HG03135 (cell line): Measurements from ENCODE around the gene TUB.

Experiments used
- ATAC-seq: cut with Tn5 transposase; IDR thresholded peaks from one replicate; pipeline ENCODE4 v1.9.1; 2021; ENCODE audit warnings: mild to moderate bottlenecking, moderate library complexity; ENCODE audit not compliant: unreplicated experiment

TUB gene

DNA sequence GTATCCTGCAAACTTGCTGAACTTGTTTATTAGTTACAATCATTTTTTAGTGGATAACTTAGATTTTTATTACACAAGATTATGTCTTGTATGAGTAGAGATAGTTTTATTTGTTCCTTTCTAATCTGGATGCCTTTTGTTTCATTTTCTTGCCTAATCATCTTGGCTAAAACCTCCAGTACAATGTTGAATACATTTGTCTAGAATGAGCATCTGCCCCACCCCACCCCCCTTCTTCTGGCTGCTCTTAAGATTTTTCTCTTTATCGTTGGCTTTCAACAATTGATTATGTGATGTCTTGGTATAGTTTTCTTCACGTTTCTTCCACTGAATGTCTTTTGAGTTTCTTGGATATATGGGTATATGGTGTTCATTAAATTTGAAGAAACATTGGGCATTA lies 37.3 kb upstream of the TUB start:
- no peak for ATAC-seq

GRCh38 chr11:8045839-8046238 lies 35.2 kb upstream of the TUB start:
- ATAC-seq, result no peak

- no peak for ATAC-seq
Measured at GRCh38 chr11:8047382-8047781, 33.6 kb upstream of the TUB start.

DNA sequence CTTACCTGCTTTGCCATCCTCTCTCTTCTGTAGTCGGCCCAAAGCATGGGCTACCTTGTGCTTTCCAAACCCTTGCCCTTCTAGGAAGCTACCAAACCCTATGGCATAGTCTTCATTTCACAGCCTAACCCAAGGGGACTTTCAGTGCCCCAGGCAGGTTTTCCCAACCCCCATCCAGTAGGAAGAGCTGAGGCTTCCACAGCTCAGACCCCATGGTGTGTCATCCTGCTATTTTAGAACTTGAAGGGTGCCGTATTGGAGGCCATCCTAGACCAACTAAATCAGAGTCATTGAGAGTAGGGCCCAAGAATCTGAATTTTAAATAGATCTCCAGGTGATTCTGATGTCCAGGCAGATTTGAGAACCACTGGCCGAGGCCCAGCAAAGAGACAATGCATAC lies 31.9 kb upstream of the TUB start:
- ATAC-seq, result no peak

- ATAC-seq, result no peak
Measured at GRCh38 chr11:8055091-8055835, 25.7 kb upstream of the TUB start.

DNA sequence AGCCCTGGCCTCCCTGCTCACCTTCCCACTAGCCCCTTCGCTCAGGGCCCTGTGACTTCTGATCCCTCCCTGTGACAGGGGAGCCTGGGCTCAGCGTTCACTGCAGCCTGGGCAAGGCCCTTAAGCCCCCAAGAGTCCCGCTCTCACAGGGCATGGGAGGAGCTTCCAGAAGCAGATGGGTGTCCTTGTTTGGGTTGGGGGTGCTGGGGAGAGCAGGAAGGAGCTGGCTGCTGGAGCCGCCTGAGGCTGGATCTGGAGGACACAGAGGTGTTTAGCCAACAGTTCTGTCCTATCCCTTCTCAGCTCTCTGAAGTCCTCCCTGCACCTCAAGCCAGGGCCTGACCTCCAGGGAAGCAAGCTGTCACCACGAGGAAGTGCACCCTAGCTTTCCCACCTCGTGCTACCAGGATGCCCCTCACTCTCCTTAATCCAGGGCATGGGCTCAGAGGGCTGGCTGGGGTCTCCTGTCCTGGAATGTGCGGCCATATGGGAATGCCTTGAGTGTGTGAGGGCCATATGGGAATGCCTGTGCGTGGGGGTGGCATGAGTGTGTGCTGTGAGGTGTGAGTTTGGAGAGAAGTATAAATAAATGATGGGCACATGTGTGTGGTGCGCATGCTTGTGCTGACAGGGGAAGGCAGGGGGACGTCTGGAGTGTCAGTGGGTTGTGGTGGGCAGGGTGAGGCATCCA lies 25.0 kb upstream of the TUB start:
- no peak for ATAC-seq

- no peak for ATAC-seq
Measured at GRCh38 chr11:8056810-8057463, 24.1 kb upstream of the TUB start.

- no peak for ATAC-seq
Measured at GRCh38 chr11:8058216-8058615, 22.8 kb upstream of the TUB start.

- ATAC-seq, result no peak
Measured at GRCh38 chr11:8059030-8059429, 22.0 kb upstream of the TUB start.

GRCh38 chr11:8059571-8060011 lies 21.4 kb upstream of the TUB start:
- no peak for ATAC-seq

GRCh38 chr11:8060146-8060719 lies 20.8 kb upstream of the TUB start:
- ATAC-seq, result no peak

- no peak for ATAC-seq
Measured at GRCh38 chr11:8060801-8061554, 20.0 kb upstream of the TUB start.

GRCh38 chr11:8061555-8062428 lies 19.2 kb upstream of the TUB start:
- ATAC-seq, result no peak

GRCh38 chr11:8062781-8063257 lies 18.2 kb upstream of the TUB start:
- no peak for ATAC-seq

DNA sequence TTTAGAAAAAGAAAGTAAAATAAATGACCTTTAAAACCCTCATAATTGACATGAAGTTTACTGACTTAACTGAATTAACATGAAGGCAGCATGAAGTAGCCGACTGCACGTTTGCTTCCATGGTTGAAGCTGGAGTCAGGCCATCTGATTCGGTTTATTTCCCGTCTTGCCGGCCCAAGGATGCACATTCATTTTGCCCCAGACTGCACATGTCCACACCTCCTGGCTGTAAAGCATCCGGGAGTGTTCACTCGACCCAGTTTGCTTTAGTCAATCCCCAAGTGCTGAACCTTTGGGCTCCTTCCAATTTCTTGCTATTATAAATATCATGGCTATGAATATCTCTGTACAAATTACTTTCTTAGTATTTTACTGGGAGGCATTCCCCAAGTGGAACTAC lies 17.7 kb upstream of the TUB start:
- no peak for ATAC-seq

DNA sequence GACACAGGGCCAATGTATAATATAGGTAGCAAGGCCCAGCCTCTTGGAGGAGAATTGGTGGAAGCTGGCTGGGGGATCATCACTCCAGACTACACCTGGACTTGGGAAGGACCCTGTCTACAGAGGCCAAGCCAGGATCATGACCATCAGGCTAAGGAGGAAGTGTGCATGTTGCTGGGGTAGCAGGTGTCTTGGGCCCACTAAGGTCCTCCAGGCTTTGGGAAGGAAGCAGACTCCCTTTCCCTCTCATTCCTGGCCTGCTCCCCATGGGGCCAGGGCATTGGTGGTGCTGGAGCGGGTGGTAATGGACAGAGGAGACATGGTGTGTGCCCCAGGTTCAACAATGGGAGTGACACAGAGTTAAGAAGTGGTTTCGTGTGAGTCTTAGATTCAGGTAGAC lies 16.0 kb upstream of the TUB start:
- ATAC-seq, result no peak

DNA sequence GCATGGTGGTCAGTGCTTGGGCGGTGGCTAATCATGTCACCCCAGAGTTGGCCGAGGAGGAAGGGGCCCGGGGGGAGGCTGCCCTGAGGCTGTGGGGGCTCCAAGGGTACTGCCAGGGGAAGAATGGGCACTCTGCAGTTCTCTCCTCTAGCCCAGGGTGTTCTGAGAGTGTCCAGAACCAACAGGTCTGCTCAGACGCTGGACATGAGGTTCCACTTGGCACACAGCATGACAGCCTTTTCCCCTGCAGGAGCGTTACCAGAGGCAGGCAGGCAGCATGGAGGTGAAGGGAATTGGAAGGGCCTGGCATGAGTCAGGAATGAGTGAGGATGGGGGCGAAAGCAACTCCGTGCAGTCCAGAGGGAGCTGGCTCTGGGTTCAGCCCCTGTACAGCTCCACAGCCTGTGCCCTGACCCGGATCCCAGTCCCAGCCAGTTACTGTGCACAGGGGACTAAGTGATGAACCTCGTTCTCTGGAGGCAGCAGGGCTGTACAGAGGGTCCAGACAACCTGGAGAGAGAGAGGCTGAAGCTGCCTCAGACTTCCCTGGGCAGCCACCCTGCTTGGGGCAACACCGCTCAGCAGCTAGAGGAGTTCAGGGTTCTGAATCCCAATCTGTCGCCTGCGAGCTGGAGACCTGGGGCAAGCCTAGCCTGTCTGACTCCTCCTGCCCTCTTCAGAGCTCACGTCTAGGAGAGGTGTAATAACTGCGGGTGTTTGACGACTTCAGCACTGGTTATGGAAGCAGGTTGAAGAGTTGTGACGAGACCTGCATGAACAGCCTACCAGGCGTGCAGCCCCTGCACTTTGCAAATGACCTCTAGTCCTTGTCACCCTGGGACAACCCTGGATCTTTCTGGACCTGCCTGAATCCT lies 14.7 kb upstream of the TUB start:
- no peak for ATAC-seq

DNA sequence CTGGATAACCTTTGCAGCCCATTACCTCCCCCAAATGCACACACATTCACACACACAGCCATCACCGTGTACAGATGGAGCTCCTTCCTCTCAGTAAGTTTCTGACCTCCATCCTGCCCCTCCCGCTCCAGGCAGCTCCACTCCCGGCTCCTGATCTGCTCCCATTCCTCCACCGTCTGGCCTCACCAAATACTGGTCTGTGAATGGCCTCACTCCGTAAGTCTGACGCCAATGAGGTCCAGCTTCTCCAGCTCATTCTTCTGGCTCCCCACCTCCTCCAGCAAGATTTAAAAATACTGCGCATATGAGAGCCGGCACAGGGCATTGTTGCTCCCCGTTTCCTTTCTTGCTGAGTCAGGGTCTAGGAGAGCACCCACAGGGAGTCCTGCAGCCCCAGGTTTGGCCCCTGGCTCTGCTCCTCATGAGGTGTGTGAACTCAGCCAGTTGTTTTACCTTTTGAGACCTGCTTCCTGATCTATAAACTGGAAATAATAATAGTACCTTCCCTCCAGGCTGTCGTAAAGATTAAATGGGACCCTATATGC lies 14.0 kb upstream of the TUB start:
- ATAC-seq, result no peak

GRCh38 chr11:8067567-8067928 lies 13.5 kb upstream of the TUB start:
- ATAC-seq, result no peak
